ENCODE results near the gene PAXX. TPM values are rescaled to one million over a fixed set of nuclear protein-coding genes. Genes with fewer than 3 reads are reported as not detected.

PAXX gene
- total RNA-seq, 1 experiment from 2014 or later: 44.1 TPM

- TF ChIP-seq E2F5 (CRISPR knock-in tag; IDR thresholded peaks at IDR 0.05) (peak; percentile 85), NFE2L1 (CRISPR knock-in tag; IDR thresholded peaks at IDR 0.05) (no peak)
Observed at GRCh38 chr9:136944519-136945332, 47.5 kb upstream of the PAXX start, which contains the start of the genes C8G and FBXW5 (continued).

- CTCF ChIA-PET: interaction anchor here (0.6 to 8.7 kb wide), 8 partner anchors 9 to 389 kb away, joined by 3 to 151 read pairs (median 4); partner anchors contain the start of genes MAN1B1 and NPDC1
- POLR2A ChIA-PET: interaction anchor here (0.6 to 1.0 kb wide), 2 partner anchors 80 to 145 kb away, joined by 3 to 5 read pairs; no protein-coding TSS in a partner anchor
- no peaks in the 10 kb centered on the region for H3K9me3 Mint-ChIP-seq
- DNase-seq (ENCODE audit: low spot score) (no peak), ATAC-seq (no peak)
- H3K36me3 Mint-ChIP-seq: peaks cover 7% of the 10 kb centered on the region; the same call in 1 of the 2 replicates
- TF ChIP-seq ZNF138 (CRISPR knock-in tag; conservative IDR thresholded peaks at IDR 0.05) (no peak), GRHL2 (CRISPR knock-in tag; IDR thresholded peaks at IDR 0.05; ENCODE audit: insufficient replicate concordance, severe bottlenecking) (no peak), PRRX2 (CRISPR knock-in tag; IDR thresholded peaks at IDR 0.05) (no peak)
- H3K4me3 Mint-ChIP-seq: no peak overlapping the region
- H3K4me1 Mint-ChIP-seq: peaks cover 10% of the 10 kb centered on the region
- no peak overlapping the region for H3K27ac Mint-ChIP-seq
- H3K27me3 Mint-ChIP-seq (ENCODE audit: low read depth): no peaks in the 10 kb centered on the region
Observed at GRCh38 chr9:136945333-136946227, 46.6 kb upstream of the PAXX start.

- H3K4me1 Mint-ChIP-seq: peaks cover 10% of the 10 kb centered on the region
- POLR2A ChIA-PET: interaction anchor here (1.0 kb wide), 1 partner anchor 146 kb away, joined by 5 read pairs; no protein-coding TSS in a partner anchor
- ATAC-seq (no peak), DNase-seq (ENCODE audit: low spot score) (no peak)
- H3K36me3 Mint-ChIP-seq: peaks cover 4% of the 10 kb centered on the region; the same call in 1 of the 2 replicates
- H3K27me3 Mint-ChIP-seq (ENCODE audit: low read depth): no peaks in the 10 kb centered on the region
- no peak overlapping the region for H3K4me3 Mint-ChIP-seq
- H3K9me3 Mint-ChIP-seq: no peaks in the 10 kb centered on the region
- CTCF ChIA-PET: interaction anchor here (1.5 to 8.7 kb wide), 8 partner anchors 29 to 118 kb away, joined by 3 to 151 read pairs (median 25); partner anchors contain the start of genes ABCA2, AJM1, PAXX and PTGDS
- TF ChIP-seq CREM (CRISPR knock-in tag; IDR thresholded peaks at IDR 0.05) (no peak), ATF3 (CRISPR knock-in tag; conservative IDR thresholded peaks at IDR 0.05) (no peak), JAZF1 (CRISPR knock-in tag; IDR thresholded peaks at IDR 0.05) (no peak), USF1 (CRISPR knock-in tag; IDR thresholded peaks at IDR 0.05) (no peak)
- H3K27ac Mint-ChIP-seq: no peak overlapping the region
Observed at GRCh38 chr9:136946228-136947027, 45.8 kb upstream of the PAXX start.

GRCh38 chr9:136947028-136947891, 45.0 kb upstream of the PAXX start:
- H3K36me3 Mint-ChIP-seq: no peaks in the 10 kb centered on the region
- H3K4me3 Mint-ChIP-seq: no peak overlapping the region
- TF ChIP-seq ZNF423 (CRISPR knock-in tag; IDR thresholded peaks at IDR 0.05): peak; percentile 53
- TF ChIP-seq HMGXB4 (CRISPR knock-in tag; IDR thresholded peaks at IDR 0.05): peak; percentile 55; the same call in 1 of the 2 replicates
- TF ChIP-seq ZSCAN18 (CRISPR knock-in tag; IDR thresholded peaks at IDR 0.05): no peak
- CTCF ChIA-PET: interaction anchor here (0.6 to 8.7 kb wide), 52 partner anchors 9 to 290 kb away, joined by 3 to 151 read pairs (median 6); partner anchors contain the start of genes ABCA2, AJM1, CLIC3 and ENTPD2
- peaks cover 10% of the 10 kb centered on the region for H3K4me1 Mint-ChIP-seq
- no peaks in the 10 kb centered on the region for H3K27me3 Mint-ChIP-seq (ENCODE audit: low read depth)
- no peak overlapping the region for H3K27ac Mint-ChIP-seq
- DNase-seq (ENCODE audit: low spot score) (no peak), ATAC-seq (no peak)
- H3K9me3 Mint-ChIP-seq: no peaks in the 10 kb centered on the region
- POLR2A ChIA-PET: interaction anchor here (1.4 kb wide), 2 partner anchors 37 to 88 kb away, joined by 4 to 5 read pairs; no protein-coding TSS in a partner anchor

All from WTC11 (cell line).